ENCODE results near the gene FSHB. TPM values are rescaled to one million over a fixed set of nuclear protein-coding genes. Genes with fewer than 3 reads are reported as not detected.

The FSHB gene
- not detected for total RNA-seq

GRCh38 chr11:30230714-30231113 is at the start of gene FSHB:
Gene FSHB (plus strand): TSS chr11:30231014. CDS start chr11:30231903, 889 bp downstream.

Other genes starting within 250 kb of the FSHB start
- gene KCNA4, start 214.0 kb upstream of the FSHB start, total RNA-seq = 8.1 TPM
- gene ARL14EP, start 92.1 kb downstream of the FSHB start, total RNA-seq = 51.0 TPM

Measured in parietal lobe (tissue), 1 donor.